SKM-1 treated with dmso at 0.1 percent for 144 hours (cell line): Measurements from ENCODE around the gene DPM2.

Source experiments
- DNase-seq: peaks from one replicate; lab custom pipeline; 2025; ENCODE audit not compliant: unreplicated experiment; lab: John Stamatoyannopoulos, UW

DPM2 gene

DNA sequence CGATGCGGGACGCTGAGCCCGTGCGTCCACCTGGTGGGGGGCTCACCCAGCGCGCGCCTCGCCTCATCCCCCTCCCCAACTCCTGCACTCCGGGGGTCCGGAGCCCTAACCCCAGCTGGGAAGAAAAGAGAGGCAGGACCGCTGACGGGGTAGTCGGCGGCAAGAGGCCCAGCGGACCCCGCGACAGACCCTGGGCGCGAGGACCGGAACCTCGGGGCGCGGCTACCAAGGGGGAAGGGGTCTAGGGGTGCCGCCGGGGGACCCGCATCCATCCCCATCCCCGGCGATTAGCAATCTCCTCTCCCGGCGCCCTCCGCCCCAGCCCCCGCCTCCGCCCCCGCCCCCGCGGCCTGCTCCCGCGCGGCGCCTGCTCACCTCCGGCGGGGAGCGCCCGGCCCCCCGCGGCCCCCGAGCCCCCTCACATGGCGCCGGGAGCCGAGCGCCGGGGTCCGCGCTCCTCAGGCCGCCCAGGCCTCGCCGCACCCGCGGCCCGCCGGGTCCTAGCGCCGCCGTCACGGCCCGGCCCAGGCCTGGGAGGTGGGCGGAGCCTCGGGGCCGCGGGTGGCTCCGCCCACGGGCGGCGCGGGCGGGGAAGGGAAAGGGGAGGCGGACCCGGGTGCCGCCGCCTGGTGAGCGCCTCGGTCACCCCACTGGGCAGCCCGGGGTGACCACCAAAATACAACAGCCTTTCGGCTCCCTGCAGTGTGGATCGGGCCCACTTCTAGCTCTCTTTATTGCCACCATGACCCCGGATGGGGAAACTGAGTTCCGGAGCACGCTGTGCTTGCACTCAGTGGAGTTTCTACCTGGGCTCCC lies 38.3 kb downstream of the DPM2 start, which contains the start of gene ST6GALNAC6:
Gene ST6GALNAC6, minus strand, starts transcription at position 476 of the 816 bp plus-strand sequence. CDS start 1,622 bp downstream, outside the sequence.
- DNase-seq: peak; percentile 71

DNA sequence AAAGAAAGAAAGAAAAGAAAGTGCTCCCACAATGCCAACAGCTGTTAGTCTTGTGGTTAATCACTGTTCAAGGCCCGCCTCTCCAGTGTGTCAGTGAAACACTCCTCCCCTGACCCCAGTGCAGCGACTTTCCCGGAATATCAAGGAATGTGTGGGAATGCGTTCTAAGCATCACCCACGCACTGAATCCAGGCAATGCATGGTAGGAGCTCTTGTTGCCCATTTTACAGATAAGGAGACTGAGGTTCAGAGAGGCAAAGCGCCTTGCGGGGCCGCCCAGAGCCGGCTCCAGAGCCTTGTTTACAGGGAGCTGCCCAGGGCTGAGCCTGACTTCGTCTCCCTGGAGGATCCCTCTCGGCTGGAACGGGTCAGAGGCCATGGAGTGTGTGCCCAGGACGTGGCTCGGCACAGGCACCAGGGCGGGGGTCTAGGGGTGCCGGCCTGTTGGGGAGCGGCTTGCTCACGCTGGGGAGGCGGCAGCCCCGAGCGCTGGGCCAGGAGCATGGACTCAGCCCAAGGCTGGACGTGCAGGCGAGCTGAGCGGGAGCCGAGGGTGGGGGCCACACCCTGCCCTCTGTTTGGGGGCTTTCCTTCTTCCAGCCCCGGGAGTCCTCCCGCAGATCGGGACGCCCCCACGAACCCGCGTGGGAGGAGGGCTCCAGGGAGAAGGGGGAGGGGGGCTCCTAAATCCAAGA lies 39.1 kb downstream of the DPM2 start:
- no peak for DNase-seq

DNA sequence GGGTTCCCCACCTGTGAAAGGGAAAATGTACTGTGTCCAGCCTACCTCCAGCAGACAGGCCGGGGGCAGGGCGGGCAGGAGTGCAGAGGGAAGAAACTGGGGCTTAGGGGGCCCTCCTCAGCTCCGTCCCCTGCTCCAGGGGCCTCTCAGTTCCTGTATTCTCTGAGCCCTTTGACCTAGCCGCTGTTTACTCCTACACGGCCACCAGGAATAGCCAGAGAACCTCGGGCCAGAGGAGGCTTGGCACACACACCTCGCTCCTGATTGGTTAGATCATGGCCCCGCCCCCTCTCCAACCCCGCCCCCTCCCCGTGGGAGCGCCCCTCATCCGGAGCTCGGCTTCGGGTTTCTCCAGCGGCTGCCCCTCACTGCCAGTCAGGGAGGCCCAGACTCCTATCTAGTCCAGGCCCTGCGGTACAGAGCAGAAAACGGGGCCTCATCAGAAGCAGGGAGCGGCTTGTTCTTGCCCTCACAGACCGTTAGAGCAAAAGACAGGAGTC lies 40.4 kb downstream of the DPM2 start:
- peak; percentile 81 for DNase-seq

- DNase-seq: no peak
Observed at GRCh38 chr9:127896395-127897192, 41.1 kb downstream of the DPM2 start.

- DNase-seq: no peak
Observed at GRCh38 chr9:127895811-127896210, 41.8 kb downstream of the DPM2 start.

DNA sequence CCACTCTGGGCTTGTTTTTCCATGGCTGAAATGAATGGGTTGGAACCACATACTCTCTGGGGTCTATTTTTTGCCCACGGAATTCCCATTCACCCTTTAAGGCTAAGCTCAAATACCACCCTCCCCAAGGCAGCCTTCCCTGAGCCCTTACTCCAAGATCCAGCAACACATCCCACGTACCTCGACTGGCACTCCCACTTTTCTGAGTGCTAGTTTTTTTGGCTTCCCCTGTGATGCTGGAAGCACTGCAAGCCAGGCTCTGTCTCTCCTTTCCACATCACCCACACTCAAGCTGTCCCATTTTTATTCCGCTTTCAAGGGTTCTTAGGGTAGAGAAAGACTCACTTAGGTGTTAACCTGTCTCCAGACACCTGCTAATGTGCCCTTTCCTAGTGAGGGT lies 44.3 kb downstream of the DPM2 start:
- no peak for DNase-seq

GRCh38 chr9:127892831-127893230 lies 44.8 kb downstream of the DPM2 start:
- DNase-seq: no peak

DNA sequence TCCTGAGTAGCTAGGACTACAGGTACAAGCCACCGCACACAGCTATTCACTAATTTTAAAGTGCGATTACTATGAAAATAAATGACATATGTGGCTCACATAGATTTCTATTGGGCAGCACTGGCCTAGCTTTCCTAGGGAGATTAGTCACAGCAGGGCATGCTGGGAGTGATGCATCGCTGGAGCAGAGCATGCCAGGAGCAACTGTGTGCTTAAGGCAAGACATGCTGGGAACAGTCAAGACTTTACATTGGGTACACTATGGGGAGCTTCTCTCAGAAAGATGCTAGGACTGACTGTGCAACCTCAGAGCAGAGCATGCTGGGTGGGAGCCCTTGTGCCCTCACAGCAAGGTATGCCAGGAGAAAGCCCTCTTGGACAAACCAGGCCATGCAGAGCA lies 47.6 kb downstream of the DPM2 start:
- DNase-seq: no peak

- no peak for DNase-seq
Observed at GRCh38 chr9:127887792-127888191, 49.9 kb downstream of the DPM2 start.

GRCh38 chr9:127886401-127886972 lies 51.2 kb downstream of the DPM2 start:
- DNase-seq: no peak

- no peak for DNase-seq
Observed at GRCh38 chr9:127885508-127886281, 52.0 kb downstream of the DPM2 start.
